Neural progenitor cell (in vitro differentiated cells): ENCODE measurements around the gene PPM1D. TPM values are rescaled to one million over a fixed set of nuclear protein-coding genes. Genes with fewer than 3 reads are reported as not detected.

ENCODE experiments used
- DNase-seq: peaks from one replicate; pipeline ENCODE4 v3.0.0-alpha.2; 2016; ENCODE audit warnings: low spot score
- H2AFZ ChIP-seq: fragments of 200-600 bp; sonication (generic); replicated peaks from 2 replicates; pipeline ENCODE4 v1.6.1; 2016; ENCODE audit warnings: antibody characterized with exemption
- H3F3A ChIP-seq: fragments of 200-600 bp; sonication (generic); 2 replicates; pipeline ENCODE4 v1.6.1; 2016; ENCODE audit warnings: antibody characterized with exemption, low read depth
- H3K27ac ChIP-seq: fragments of 200-600 bp; sonication (generic); 2 replicates; pipeline ENCODE4 v1.5.1; 2016; ENCODE audit warnings: mild to moderate bottlenecking
- H3K27me3 ChIP-seq: fragments of 200-600 bp; sonication (generic); 2 replicates; pipeline ENCODE4 v1.6.1; 2016; ENCODE audit warnings: mild to moderate bottlenecking, moderate library complexity
- H3K36me3 ChIP-seq: fragments of 200-600 bp; sonication (generic); 2 replicates; pipeline ENCODE4 v1.5.1; 2016
- H3K4me1 ChIP-seq: fragments of 200-600 bp; sonication (generic); 2 replicates; pipeline ENCODE4 v1.6.1; 2016; ENCODE audit warnings: mixed run types
- H3K4me2 ChIP-seq: fragments of 200-600 bp; sonication (generic); 2 replicates; pipeline ENCODE4 v1.6.1; 2016
- H3K4me3 ChIP-seq: fragments of 200-600 bp; sonication (generic); 2 replicates; pipeline ENCODE4 v1.5.1; 2016
- H3K79me2 ChIP-seq: fragments of 200-600 bp; sonication (generic); 2 replicates; pipeline ENCODE4 v1.6.1; 2016; ENCODE audit warnings: low read depth
- H3K9ac ChIP-seq: fragments of 200-600 bp; sonication (generic); 2 replicates; pipeline ENCODE4 v1.6.1; 2016
- H3K9me3 ChIP-seq: fragments of 200-600 bp; sonication (generic); 2 replicates; pipeline ENCODE4 v1.5.1; 2016; ENCODE audit warnings: low read depth
- H4K20me1 ChIP-seq: fragments of 200-600 bp; sonication (generic); 2 replicates; pipeline ENCODE4 v1.6.1; 2016; ENCODE audit warnings: low read depth
- H3K27ac Mint-ChIP-seq: 3 replicates; pipeline ENCODE4 v1.8.0; 2021; ENCODE audit warnings: mixed read lengths
- H3K27me3 Mint-ChIP-seq: 2 replicates; pipeline ENCODE4 v1.8.0; 2022; ENCODE audit warnings: low read depth, mild to moderate bottlenecking, inconsistent platforms, moderate library complexity, mixed read lengths; ENCODE audit not compliant: insufficient read depth
- H3K36me3 Mint-ChIP-seq: 3 replicates; pipeline ENCODE4 v1.8.0; 2021; ENCODE audit warnings: mixed read lengths
- H3K4me1 Mint-ChIP-seq: 3 replicates; pipeline ENCODE4 v1.8.0; 2021; ENCODE audit warnings: mixed read lengths
- H3K4me3 Mint-ChIP-seq: 3 replicates; pipeline ENCODE4 v1.8.0; 2021; ENCODE audit warnings: mild to moderate bottlenecking, moderate library complexity, mixed read lengths
- H3K9me3 Mint-ChIP-seq: 3 replicates; pipeline ENCODE4 v1.8.0; 2020; ENCODE audit warnings: mixed read lengths
- EZH2 ChIP-seq: fragments of 200-600 bp; sonication (generic); IDR thresholded peaks from 2 replicates; pipeline ENCODE4 v1.6.1; 2017; ENCODE audit warnings: antibody characterized with exemption, mild to moderate bottlenecking, moderate library complexity
- EZH2phosphoT487 ChIP-seq: fragments of 200-600 bp; sonication (generic); IDR thresholded peaks from 2 replicates; pipeline ENCODE4 v1.6.1; 2017; ENCODE audit warnings: antibody characterized with exemption
- total RNA-seq: library from RNA; depleted of rRNA; stranded (reverse); fragments of >200 nt; gene quantifications from 2 replicates; pipeline ENCODE4 v1.2.3, GENCODE V29; 2015; ENCODE audit warnings: low replicate concordance
- TF ChIP-seq, protein P1 (sequence below): fragments of 200-600 bp; sonication (generic); IDR thresholded peaks from 2 replicates; pipeline ENCODE4 v1.5.1; 2017; ENCODE audit warnings: antibody characterized with exemption, mild to moderate bottlenecking

PPM1D gene
- total RNA-seq, 1 donor from 2014 or later, result 22.9 TPM

DNA sequence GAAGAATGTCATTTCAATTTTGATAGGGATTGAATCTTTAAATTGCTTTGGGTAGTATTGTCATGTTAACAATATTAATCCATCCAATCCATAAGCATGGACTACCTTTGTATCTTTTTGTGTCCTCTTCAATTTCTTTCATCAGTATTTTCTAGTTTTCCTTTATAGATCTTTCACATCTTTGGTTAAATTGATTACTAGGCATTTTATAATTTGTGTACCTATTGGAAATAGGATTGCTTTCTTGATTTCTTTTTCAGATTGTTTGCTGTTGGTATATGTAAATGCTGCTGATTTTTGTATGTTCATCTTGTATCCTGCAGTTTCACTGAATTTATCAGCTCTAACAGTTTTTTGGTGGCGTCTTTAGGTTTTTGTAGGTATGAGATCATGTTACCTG lies 53.6 kb downstream of the PPM1D start:
- Histone ChIP-seq H3K79me2 (peaks cover 48% of the 10 kb centered on the region), H3F3A (no peaks in the 10 kb centered on the region), H3K27ac (no peak overlapping the region), H3K27me3 (no peaks in the 10 kb centered on the region), H3K4me1 (no peaks in the 10 kb centered on the region), H3K9ac (no peak overlapping the region), H3K36me3 (peaks cover 5% of the 10 kb centered on the region), H3K4me2 (no peak overlapping the region), H3K9me3 (no peaks in the 10 kb centered on the region), H2AFZ (no peak overlapping the region), H3K4me3 (no peak overlapping the region), H4K20me1 (no peaks in the 10 kb centered on the region)
- Mint-ChIP-seq H3K36me3 (peaks cover 26% of the 10 kb centered on the region), H3K27me3 (no peaks in the 10 kb centered on the region), H3K9me3 (no peaks in the 10 kb centered on the region), H3K27ac (no peak overlapping the region), H3K4me3 (no peak overlapping the region), H3K4me1 (no peaks in the 10 kb centered on the region)
- TF ChIP-seq, protein P1, sequence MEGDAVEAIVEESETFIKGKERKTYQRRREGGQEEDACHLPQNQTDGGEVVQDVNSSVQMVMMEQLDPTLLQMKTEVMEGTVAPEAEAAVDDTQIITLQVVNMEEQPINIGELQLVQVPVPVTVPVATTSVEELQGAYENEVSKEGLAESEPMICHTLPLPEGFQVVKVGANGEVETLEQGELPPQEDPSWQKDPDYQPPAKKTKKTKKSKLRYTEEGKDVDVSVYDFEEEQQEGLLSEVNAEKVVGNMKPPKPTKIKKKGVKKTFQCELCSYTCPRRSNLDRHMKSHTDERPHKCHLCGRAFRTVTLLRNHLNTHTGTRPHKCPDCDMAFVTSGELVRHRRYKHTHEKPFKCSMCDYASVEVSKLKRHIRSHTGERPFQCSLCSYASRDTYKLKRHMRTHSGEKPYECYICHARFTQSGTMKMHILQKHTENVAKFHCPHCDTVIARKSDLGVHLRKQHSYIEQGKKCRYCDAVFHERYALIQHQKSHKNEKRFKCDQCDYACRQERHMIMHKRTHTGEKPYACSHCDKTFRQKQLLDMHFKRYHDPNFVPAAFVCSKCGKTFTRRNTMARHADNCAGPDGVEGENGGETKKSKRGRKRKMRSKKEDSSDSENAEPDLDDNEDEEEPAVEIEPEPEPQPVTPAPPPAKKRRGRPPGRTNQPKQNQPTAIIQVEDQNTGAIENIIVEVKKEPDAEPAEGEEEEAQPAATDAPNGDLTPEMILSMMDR, result no peak
- TF ChIP-seq EZH2phosphoT487, result no peak
- no peak for TF ChIP-seq EZH2
- no peak for DNase-seq

DNA sequence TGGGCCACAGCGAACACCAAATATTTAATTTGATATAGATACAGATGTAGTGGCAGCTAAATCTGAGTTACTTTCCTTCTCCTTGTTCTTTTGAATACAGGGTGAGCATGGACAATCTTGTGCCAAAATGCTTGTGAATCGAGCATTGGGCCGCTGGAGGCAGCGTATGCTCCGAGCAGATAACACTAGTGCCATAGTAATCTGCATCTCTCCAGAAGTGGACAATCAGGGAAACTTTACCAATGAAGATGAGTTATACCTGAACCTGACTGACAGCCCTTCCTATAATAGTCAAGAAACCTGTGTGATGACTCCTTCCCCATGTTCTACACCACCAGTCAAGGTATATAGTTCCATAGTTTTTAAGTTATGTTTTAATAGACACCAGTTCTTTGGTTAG lies 56.5 kb downstream of the PPM1D start:
- TF ChIP-seq, protein P1, result no peak
- TF ChIP-seq EZH2phosphoT487 (no peak), EZH2 (no peak)
- Histone ChIP-seq H3F3A (no peaks in the 10 kb centered on the region), H3K27me3 (no peaks in the 10 kb centered on the region), H3K4me2 (no peak overlapping the region), H3K9ac (no peak overlapping the region), H2AFZ (no peak overlapping the region), H4K20me1 (no peaks in the 10 kb centered on the region), H3K9me3 (no peaks in the 10 kb centered on the region), H3K27ac (no peak overlapping the region), H3K79me2 (peaks cover 40% of the 10 kb centered on the region), H3K4me1 (no peaks in the 10 kb centered on the region), H3K36me3 (peaks cover 5% of the 10 kb centered on the region), H3K4me3 (no peak overlapping the region)
- peak overlapping the region; percentile 80 for H3K27ac Mint-ChIP-seq
- H3K4me1 Mint-ChIP-seq, result no peaks in the 10 kb centered on the region
- no peaks in the 10 kb centered on the region for H3K27me3 Mint-ChIP-seq
- no peaks in the 10 kb centered on the region for H3K9me3 Mint-ChIP-seq
- peaks cover 17% of the 10 kb centered on the region for H3K36me3 Mint-ChIP-seq
- no peak overlapping the region for H3K4me3 Mint-ChIP-seq
- no peak for DNase-seq

DNA sequence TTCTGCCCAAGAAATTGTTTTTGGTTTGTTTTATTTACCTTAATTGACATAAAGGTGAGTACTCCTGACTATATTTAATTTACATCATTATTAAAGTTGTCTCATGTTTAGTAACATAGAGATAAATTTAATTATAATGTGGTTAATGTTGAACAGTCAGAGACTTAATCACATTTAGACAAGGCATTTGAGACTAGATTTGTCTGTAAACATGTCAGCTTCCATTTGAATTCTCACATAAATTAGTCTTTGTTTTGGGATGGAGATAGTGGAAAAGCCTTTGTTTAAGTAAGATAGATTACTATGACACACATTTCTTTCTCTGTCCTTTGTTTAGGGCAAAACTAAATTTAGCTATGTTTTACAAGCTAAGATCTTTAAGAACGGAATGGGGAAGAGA lies 59.2 kb downstream of the PPM1D start:
- Mint-ChIP-seq H3K9me3 (no peaks in the 10 kb centered on the region), H3K4me3 (no peak overlapping the region), H3K4me1 (no peaks in the 10 kb centered on the region), H3K27ac (no peak overlapping the region), H3K36me3 (peaks cover 13% of the 10 kb centered on the region), H3K27me3 (no peaks in the 10 kb centered on the region)
- Histone ChIP-seq H3K27me3 (no peaks in the 10 kb centered on the region), H3K27ac (no peak overlapping the region), H2AFZ (no peak overlapping the region), H3K79me2 (peaks cover 15% of the 10 kb centered on the region), H3K4me2 (no peak overlapping the region), H4K20me1 (no peaks in the 10 kb centered on the region), H3F3A (no peaks in the 10 kb centered on the region), H3K36me3 (peaks cover 12% of the 10 kb centered on the region), H3K9ac (no peak overlapping the region), H3K9me3 (no peaks in the 10 kb centered on the region), H3K4me1 (no peaks in the 10 kb centered on the region), H3K4me3 (no peak overlapping the region)
- no peak for DNase-seq
- TF ChIP-seq EZH2phosphoT487, result no peak
- TF ChIP-seq, protein P1, result no peak
- no peak for TF ChIP-seq EZH2
